MCF 10A (cell line): ENCODE data around the gene RPL41. TPM values are rescaled to one million over a fixed set of nuclear protein-coding genes. Genes with fewer than 3 reads are reported as not detected.

Source experiments
- BruUV-seq: library from RNA; stranded (reverse); fragments of 400-500 nt; replicated peaks from 2 replicates; lab custom pipeline; 2021; lab: Mats Ljungman, UMichigan
- CTCF ChIA-PET: fragments of 300-600 bp; sonication (Branson Sonifier 250); formaldehyde crosslinking; extraction: SDS; loops from one replicate; lab custom pipeline; 2021; ENCODE audit warnings: antibody characterized with exemption, inconsistent platforms; lab: Yijun Ruan, JAX
- POLR2A ChIA-PET: fragments of 300-600, 350-650 bp; sonication (Branson Sonifier 250); formaldehyde crosslinking; extraction: SDS; loops from one replicate; lab custom pipeline; 2020; ENCODE audit warnings: antibody characterized with exemption, inconsistent platforms; lab: Yijun Ruan, JAX
- DNase-seq: peaks from one replicate; pipeline ENCODE4 v3.0.0-alpha.2; 2018; ENCODE audit not compliant: unreplicated experiment
- H3K27ac Mint-ChIP-seq: one replicate; pipeline ENCODE4 v1.8.0; 2022; ENCODE audit warnings: mild to moderate bottlenecking, low read depth, mixed read lengths; ENCODE audit not compliant: unreplicated experiment
- H3K27me3 Mint-ChIP-seq: one replicate; pipeline ENCODE4 v1.8.0; 2022; ENCODE audit warnings: mixed read lengths; ENCODE audit not compliant: insufficient read depth, unreplicated experiment
- H3K36me3 Mint-ChIP-seq: one replicate; pipeline ENCODE4 v1.8.0; 2022; ENCODE audit warnings: mild to moderate bottlenecking, moderate library complexity, mixed read lengths; ENCODE audit not compliant: insufficient read depth, unreplicated experiment
- H3K4me1 Mint-ChIP-seq: one replicate; pipeline ENCODE4 v1.8.0; 2022; ENCODE audit warnings: mixed read lengths; ENCODE audit not compliant: insufficient read depth, unreplicated experiment
- H3K4me3 Mint-ChIP-seq: one replicate; pipeline ENCODE4 v1.8.0; 2022; ENCODE audit warnings: mild to moderate bottlenecking, moderate library complexity, mixed read lengths; ENCODE audit not compliant: unreplicated experiment
- H3K9me3 Mint-ChIP-seq: one replicate; pipeline ENCODE4 v1.8.0; 2022; ENCODE audit warnings: mixed read lengths; ENCODE audit not compliant: unreplicated experiment
- CTCF ChIP-seq: fragments of 200-600 bp; IDR thresholded peaks from one replicate; pipeline ENCODE4 v1.8.0; 2022; ENCODE audit warnings: antibody characterized with exemption, mild to moderate bottlenecking; ENCODE audit not compliant: unreplicated experiment
- intact Hi-C: fragments of 100-400 bp; cut with micrococcal nuclease; formaldehyde crosslinking; loops from 2 replicates; pipeline ENCODE4 v1.14.1; 2022
- total RNA-seq: library from RNA; stranded (reverse); gene quantifications from 2 replicates; pipeline ENCODE4 v1.2.3, GENCODE V29; 2022

Gene RPL41
- total RNA-seq, 1 experiment from 2014 or later: 4,734 TPM

GRCh38 chr12:56162468-56163290, 46.2 kb downstream of the RPL41 start:
- intact Hi-C loops: no loop called here
- H3K27me3 Mint-ChIP-seq: no peaks in the 10 kb centered on the region
- H3K36me3 Mint-ChIP-seq: peaks cover 99% of the 10 kb centered on the region
- DNase-seq: no peak
- CTCF ChIA-PET: interaction anchor here (0.6 to 6.1 kb wide), 9 partner anchors 13 to 1478 kb away, joined by 3 to 36 read pairs (median 3); partner anchors contain the start of genes SMARCC2 and ZC3H10
- TSS peak; percentile 22 for BruUV-seq
- peaks cover 26% of the 10 kb centered on the region for H3K4me1 Mint-ChIP-seq
- no peak overlapping the region for H3K4me3 Mint-ChIP-seq
- H3K9me3 Mint-ChIP-seq: no peaks in the 10 kb centered on the region
- peak overlapping the region; percentile 29 for H3K27ac Mint-ChIP-seq
- POLR2A ChIA-PET: interaction anchor here (0.6 to 7.6 kb wide), 9 partner anchors 9 to 424 kb away, joined by 3 to 146 read pairs (median 6); partner anchors contain the start of genes ESYT1, MYL6B, RPL41 and SMARCC2
- TF ChIP-seq CTCF: no peak

DNA sequence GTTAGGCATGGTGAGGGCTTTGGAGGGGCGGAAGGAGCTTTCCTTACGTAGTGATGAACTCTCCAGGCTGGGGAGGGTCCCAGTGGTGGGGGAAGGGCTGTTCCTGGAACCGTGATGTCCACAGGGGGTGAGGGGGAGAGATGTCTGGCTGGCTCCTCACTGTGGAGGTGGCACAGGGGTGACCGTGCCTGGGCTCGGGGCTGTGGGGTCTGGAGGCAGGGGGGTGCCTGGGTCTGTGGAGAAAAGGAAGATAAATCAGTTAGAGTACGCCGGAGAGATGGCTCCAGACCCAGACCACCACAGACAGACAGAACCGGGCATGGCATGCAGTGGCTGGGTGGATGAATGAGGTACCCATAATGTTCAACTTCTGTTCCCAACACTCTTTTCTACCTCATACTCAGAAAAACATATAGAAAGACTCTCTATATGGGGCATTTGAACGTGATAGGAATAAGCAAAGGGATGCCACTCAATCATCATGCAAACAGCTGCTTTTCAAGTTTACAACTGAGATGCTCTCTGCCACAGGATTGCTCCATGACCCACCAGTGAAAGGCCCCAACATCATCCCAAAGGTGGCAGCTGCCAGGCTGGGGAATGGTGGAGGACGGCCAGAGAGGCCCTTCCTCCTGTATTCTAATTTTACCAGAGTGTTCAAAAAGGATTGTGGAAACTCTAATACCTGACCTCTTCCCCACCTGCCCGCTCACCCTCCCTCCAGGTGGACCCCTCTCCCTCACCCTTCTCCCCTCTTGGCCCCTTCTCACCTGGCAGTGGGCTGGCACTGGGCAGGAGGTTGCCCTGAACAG, 47.3 kb downstream of the RPL41 start:
- TF ChIP-seq CTCF: no peak
- Mint-ChIP-seq H3K27me3 (no peaks in the 10 kb centered on the region), H3K4me1 (peaks cover 26% of the 10 kb centered on the region), H3K27ac (no peak overlapping the region), H3K9me3 (no peaks in the 10 kb centered on the region), H3K36me3 (peaks cover 98% of the 10 kb centered on the region), H3K4me3 (no peak overlapping the region)
- CTCF ChIA-PET: interaction anchor here (0.6 to 6.1 kb wide), 4 partner anchors 15 to 301 kb away, joined by 3 to 36 read pairs (median 3); partner anchors contain the start of gene SMARCC2
- intact Hi-C loops: no loop called here
- BruUV-seq: no TSS peak
- POLR2A ChIA-PET: interaction anchor here (0.6 to 7.6 kb wide), 8 partner anchors 8 to 144 kb away, joined by 3 to 146 read pairs (median 11); partner anchors contain the start of genes ESYT1, MYL6B, RPL41 and SMARCC2
- DNase-seq: no peak

DNA sequence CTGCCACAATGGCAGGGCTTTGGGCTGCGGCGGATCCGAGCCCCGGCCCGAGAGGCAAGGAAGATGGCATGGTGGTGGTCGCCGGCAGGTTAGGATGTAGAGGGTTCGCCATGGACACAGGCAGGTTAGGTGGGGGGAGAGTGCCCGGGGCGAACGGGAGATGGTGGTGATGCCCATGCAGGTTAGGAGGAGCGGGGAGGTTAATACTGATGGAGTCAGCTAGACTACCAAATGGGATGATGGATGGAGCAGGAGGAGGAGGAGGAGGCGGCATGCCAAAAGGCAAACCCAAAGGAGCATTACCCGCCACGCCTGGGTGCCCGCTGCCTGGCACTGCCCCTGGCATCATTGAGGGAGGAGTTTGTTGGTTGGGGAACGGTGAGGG, 47.9 kb downstream of the RPL41 start:
- ChIA-PET POLR2A (interaction anchor here (0.6 to 7.6 kb wide), 6 partner anchors 9 to 45 kb away, joined by 3 to 146 read pairs (median 11); partner anchors contain the start of genes ESYT1 and SMARCC2), CTCF (interaction anchor here (1.0 to 6.1 kb wide), 2 partner anchors 10 to 24 kb away, joined by 3 to 36 read pairs; partner anchors contain the start of gene SMARCC2)
- H3K27me3 Mint-ChIP-seq: no peaks in the 10 kb centered on the region
- peaks cover 98% of the 10 kb centered on the region for H3K36me3 Mint-ChIP-seq
- intact Hi-C loops: no loop called here
- no peak overlapping the region for H3K4me3 Mint-ChIP-seq
- H3K4me1 Mint-ChIP-seq: peaks cover 23% of the 10 kb centered on the region
- TF ChIP-seq CTCF: no peak
- H3K9me3 Mint-ChIP-seq: no peaks in the 10 kb centered on the region
- H3K27ac Mint-ChIP-seq: no peak overlapping the region
- DNase-seq: no peak
- no TSS peak for BruUV-seq
